Measurements from ENCODE around the gene GNPAT.

- TF ChIP-seq EZH2 (IDR thresholded peaks at IDR 0.05; ENCODE audit: insufficient read depth, low read length), result no peak
- TF ChIP-seq CTCF (IDR thresholded peaks at IDR 0.05; ENCODE audit: insufficient read depth, low read depth, low read length), result no peak
Measured at GRCh38 chr1:231311720-231312431, 70.9 kb downstream of the GNPAT start.
